Astrocyte of the spinal cord (primary cell): ENCODE results near the gene SSBP1.

Experiments used
- DNase-seq: peaks from one replicate; pipeline ENCODE4 v3.0.0; 2011; ENCODE audit warnings: low read depth, low spot score
- H3K4me3 ChIP-seq: 2 replicates; pipeline ENCODE4 v1.5.1; 2011; ENCODE audit warnings: low read depth, mild to moderate bottlenecking, low read length, moderate library complexity
- in situ Hi-C: cut with HindIII; loops from 2 replicates; pipeline ENCODE4 v1.10.0; 2017; ENCODE audit warnings: low sequenced_read_pairs
- TF ChIP-seq, protein P1 (sequence below): IDR thresholded peaks from 2 replicates; pipeline ENCODE4 v1.5.1; 2012; ENCODE audit warnings: low read depth, mild to moderate bottlenecking, low read length, inconsistent platforms

The SSBP1 gene

DNA sequence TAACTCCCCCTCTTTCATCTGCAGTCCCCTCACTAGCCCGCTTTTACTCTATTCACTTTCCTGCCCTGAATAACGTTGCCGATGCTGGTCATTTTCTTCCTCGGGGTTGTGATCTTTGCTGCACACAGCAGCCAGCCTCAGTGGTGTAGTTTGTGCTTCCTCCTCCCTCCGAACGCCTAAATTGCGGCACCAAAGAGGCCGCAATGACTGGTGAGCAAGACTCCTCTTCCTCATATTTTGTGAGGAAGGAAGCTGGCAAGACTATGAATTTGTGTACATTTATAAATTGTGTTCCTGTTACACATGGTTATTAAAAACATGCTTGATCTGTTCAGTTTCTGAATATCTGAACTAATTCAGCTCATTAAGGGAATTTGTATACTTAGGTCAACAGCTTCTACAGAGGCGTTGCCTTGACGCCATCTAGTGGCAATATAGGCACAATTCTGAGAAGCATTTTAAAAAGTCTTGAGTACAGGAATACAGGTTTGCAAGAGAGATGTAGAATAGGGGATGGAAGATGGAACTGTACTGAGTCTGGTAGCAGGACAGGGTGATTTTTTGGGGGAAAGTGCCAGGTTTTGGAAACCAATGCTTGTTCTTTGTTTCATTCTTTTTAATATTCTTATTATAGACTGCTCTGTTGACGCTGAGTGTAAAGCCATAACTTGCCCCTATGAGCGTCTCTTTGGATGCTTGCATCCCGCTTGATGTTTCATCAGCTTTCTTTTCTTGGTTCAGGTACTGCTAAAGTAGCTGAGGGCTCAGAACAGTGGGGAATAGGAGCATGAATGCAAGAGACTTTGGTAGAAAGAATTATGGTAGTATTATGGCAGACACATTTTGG, 47.8 kb downstream of the SSBP1 start:
- no peak overlapping the region for H3K4me3 ChIP-seq
- DNase-seq, result peak; percentile 63
- TF ChIP-seq, protein P1, sequence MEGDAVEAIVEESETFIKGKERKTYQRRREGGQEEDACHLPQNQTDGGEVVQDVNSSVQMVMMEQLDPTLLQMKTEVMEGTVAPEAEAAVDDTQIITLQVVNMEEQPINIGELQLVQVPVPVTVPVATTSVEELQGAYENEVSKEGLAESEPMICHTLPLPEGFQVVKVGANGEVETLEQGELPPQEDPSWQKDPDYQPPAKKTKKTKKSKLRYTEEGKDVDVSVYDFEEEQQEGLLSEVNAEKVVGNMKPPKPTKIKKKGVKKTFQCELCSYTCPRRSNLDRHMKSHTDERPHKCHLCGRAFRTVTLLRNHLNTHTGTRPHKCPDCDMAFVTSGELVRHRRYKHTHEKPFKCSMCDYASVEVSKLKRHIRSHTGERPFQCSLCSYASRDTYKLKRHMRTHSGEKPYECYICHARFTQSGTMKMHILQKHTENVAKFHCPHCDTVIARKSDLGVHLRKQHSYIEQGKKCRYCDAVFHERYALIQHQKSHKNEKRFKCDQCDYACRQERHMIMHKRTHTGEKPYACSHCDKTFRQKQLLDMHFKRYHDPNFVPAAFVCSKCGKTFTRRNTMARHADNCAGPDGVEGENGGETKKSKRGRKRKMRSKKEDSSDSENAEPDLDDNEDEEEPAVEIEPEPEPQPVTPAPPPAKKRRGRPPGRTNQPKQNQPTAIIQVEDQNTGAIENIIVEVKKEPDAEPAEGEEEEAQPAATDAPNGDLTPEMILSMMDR, result peak; percentile 83
- in situ Hi-C loops, result no loop called here

DNA sequence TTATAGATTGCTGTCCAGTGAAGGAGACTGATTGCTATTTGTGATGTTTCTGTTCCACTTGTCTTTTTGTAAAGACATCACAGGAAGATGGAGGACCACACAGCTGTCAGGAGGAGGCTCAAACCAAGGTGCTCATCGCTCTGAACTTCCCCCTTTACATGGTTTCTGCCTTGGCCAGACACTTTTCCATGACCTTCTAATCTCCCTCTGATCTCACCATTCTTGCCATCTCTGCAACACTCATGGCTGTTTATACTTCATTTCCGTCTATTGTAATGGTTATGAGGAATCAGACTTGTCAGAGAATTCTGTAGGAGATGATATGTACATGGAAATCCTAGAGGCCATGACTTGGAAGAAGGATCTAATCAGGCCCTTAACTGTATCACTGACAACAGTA, 50.1 kb downstream of the SSBP1 start:
- TF ChIP-seq, protein P1, result no peak
- H3K4me3 ChIP-seq, result no peak overlapping the region
- no peak for DNase-seq
- in situ Hi-C loops, result no loop called here

DNA sequence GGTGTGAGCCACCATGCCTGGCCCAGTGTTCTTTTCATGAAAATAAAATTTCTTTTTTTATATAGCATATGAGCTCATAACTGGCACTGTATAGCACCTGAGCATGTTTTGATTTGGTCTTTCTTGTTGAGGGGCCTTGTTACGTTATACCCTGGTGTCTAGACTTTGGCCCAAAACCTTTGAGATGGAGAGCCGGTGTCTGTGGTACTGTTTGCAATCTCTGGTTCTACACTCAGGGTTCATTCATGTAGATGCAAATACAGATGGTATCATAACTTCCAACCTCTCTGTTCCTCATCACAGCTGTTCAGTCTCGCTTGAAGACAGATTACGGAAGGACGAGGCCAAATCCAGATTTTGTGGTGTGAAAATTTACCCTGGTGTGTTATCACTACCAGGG, 51.8 kb downstream of the SSBP1 start, which contains the start of gene TAS2R5:
Gene TAS2R5 (plus strand): TSS at position 301 of the 400 bp plus-strand sequence. CDS start 145 bp downstream, outside the sequence.
- in situ Hi-C loops, result no loop called here
- H3K4me3 ChIP-seq, result no peak within 1 kb of the TSS
- DNase-seq, result no peak
- TF ChIP-seq, protein P1, result no peak

DNA sequence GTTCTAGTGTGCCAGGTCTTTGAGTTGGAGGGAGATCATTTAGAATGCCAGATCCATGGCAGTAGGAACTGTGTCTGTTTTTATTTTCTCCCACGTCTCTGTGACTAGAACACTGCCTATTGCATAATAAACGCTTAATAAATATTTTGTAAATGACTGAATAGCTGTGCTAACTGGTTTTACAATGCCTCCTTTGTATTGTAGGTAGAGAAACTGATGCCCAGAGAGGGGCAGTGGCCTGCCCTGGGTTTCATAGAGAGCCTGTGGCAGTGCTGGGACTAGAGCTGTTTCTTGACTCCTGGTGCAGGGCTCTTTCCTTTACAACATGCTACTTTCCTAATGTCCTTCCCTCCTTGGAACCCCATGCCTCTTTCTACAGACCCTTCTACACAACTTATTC, 54.4 kb downstream of the SSBP1 start:
- no peak overlapping the region for H3K4me3 ChIP-seq
- TF ChIP-seq, protein P1, result no peak
- DNase-seq, result no peak
- in situ Hi-C loops, result no loop called here
